Smooth muscle cell (in vitro differentiated cells): Measurements from ENCODE around the gene CSNK1D. TPM values are rescaled to one million over a fixed set of nuclear protein-coding genes. Genes with fewer than 3 reads are reported as not detected.
A peak's percentile ranks its signal among the peaks of the same experiment; 100 is the strongest.

Experiments used
- DNase-seq: peaks from one replicate; lab custom pipeline; 2025; ENCODE audit not compliant: unreplicated experiment; lab: John Stamatoyannopoulos, UW
- H2AFZ ChIP-seq: fragments of 200-600 bp; sonication (generic); 2 replicates; pipeline ENCODE4 v1.6.0; 2016; ENCODE audit warnings: antibody characterized with exemption, low read depth, mild to moderate bottlenecking
- H3F3A ChIP-seq: fragments of 200-600 bp; sonication (generic); 2 replicates; pipeline ENCODE4 v1.6.0; 2017; ENCODE audit warnings: antibody characterized with exemption, low read depth
- H3K27ac ChIP-seq: fragments of 200-600 bp; sonication (generic); 2 replicates; pipeline ENCODE4 v1.5.1; 2016; ENCODE audit warnings: low read depth, mild to moderate bottlenecking
- H3K27me3 ChIP-seq: fragments of 200-600 bp; sonication (generic); 2 replicates; pipeline ENCODE4 v1.6.1; 2016; ENCODE audit warnings: low read depth, mild to moderate bottlenecking
- H3K36me3 ChIP-seq: fragments of 200-600 bp; sonication (generic); 2 replicates; pipeline ENCODE4 v1.5.1; 2016; ENCODE audit warnings: low read depth
- H3K4me1 ChIP-seq: fragments of 200-600 bp; sonication (generic); 2 replicates; pipeline ENCODE4 v1.5.1; 2016; ENCODE audit warnings: low read depth
- H3K4me2 ChIP-seq: fragments of 200-600 bp; sonication (generic); 2 replicates; pipeline ENCODE4 v1.6.0; 2016; ENCODE audit warnings: mild to moderate bottlenecking
- H3K4me3 ChIP-seq: fragments of 200-600 bp; sonication (generic); 2 replicates; pipeline ENCODE4 v1.5.1; 2016; ENCODE audit warnings: mild to moderate bottlenecking
- H3K79me2 ChIP-seq: fragments of 200-600 bp; sonication (generic); 2 replicates; pipeline ENCODE4 v1.6.0; 2016; ENCODE audit warnings: low read depth, mild to moderate bottlenecking
- H3K9ac ChIP-seq: fragments of 200-600 bp; sonication (generic); 2 replicates; pipeline ENCODE4 v1.6.0; 2016; ENCODE audit warnings: low read depth
- H3K9me3 ChIP-seq: fragments of 200-600 bp; sonication (generic); replicated peaks from 2 replicates; pipeline ENCODE4 v1.5.1; 2016; ENCODE audit warnings: low read depth
- H4K20me1 ChIP-seq: fragments of 200-600 bp; sonication (generic); 2 replicates; pipeline ENCODE4 v1.6.0; 2016; ENCODE audit warnings: low read depth
- WGBS: methylation state at CpG from one replicate; pipeline ENCODE4 v1.1.7; 2016; ENCODE audit warnings: low lambda C conversion rate; 5-methylcytosine and 5-hydroxymethylcytosine counted together
- polyA plus RNA-seq: library from polyadenylated mRNA; unstranded; fragments of >200 nt; fragmentation: Nextera tagmentation; extraction: Ambion mirVana; gene quantifications from 2 replicates; pipeline ENCODE4 v1.2.1, GENCODE V29; 2016
- total RNA-seq: library from RNA; depleted of rRNA; stranded (reverse); fragments of >200 nt; gene quantifications from 2 replicates; pipeline ENCODE4 v1.2.3, GENCODE V29; 2014
- TF ChIP-seq, protein P1 (sequence below): fragments of 200-600 bp; sonication (generic); IDR thresholded peaks from 2 replicates; pipeline ENCODE4 v1.5.1; 2017; ENCODE audit warnings: borderline replicate concordance, mild to moderate bottlenecking, antibody characterized with exemption; ENCODE audit not compliant: insufficient read depth, poor library complexity, severe bottlenecking

The CSNK1D gene
- total and polyA plus RNA-seq, 2 experiments from 2014 or later: 51.6 to 135 TPM

DNA sequence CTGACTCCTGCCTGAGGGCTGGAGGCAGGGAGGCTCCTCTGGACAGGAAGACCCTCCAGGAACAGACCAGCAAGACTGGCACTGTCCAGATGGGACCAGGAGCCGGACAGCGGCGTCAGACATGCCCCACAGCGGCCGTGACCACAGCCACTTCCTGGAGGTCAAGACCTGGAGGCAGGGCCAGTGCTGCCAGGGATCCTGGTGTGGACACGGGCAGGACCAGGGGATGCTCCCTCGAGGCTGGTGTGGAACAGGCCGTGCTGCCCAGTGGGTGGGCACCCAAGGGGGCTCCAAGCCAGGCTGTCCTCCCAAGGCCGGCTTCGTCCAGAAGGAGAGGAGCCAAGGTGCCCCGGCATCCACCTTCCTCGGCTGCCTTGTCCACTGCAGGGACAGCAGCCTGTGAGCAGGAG, 56.4 kb downstream of the CSNK1D start:
- peak overlapping the region; percentile 97 for H3K27ac ChIP-seq
- H2AFZ ChIP-seq: no peak overlapping the region
- no peaks in the 10 kb centered on the region for H4K20me1 ChIP-seq
- H3K4me2 ChIP-seq: peak overlapping the region; percentile 83
- WGBS: 69% methylated on average over 12 of the region's 12 CpGs
- H3K36me3 ChIP-seq: no peaks in the 10 kb centered on the region
- no peak overlapping the region for H3K4me3 ChIP-seq
- H3K79me2 ChIP-seq: peaks cover 11% of the 10 kb centered on the region
- TF ChIP-seq, protein P1, sequence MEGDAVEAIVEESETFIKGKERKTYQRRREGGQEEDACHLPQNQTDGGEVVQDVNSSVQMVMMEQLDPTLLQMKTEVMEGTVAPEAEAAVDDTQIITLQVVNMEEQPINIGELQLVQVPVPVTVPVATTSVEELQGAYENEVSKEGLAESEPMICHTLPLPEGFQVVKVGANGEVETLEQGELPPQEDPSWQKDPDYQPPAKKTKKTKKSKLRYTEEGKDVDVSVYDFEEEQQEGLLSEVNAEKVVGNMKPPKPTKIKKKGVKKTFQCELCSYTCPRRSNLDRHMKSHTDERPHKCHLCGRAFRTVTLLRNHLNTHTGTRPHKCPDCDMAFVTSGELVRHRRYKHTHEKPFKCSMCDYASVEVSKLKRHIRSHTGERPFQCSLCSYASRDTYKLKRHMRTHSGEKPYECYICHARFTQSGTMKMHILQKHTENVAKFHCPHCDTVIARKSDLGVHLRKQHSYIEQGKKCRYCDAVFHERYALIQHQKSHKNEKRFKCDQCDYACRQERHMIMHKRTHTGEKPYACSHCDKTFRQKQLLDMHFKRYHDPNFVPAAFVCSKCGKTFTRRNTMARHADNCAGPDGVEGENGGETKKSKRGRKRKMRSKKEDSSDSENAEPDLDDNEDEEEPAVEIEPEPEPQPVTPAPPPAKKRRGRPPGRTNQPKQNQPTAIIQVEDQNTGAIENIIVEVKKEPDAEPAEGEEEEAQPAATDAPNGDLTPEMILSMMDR: no peak
- peaks cover 8% of the 10 kb centered on the region for H3F3A ChIP-seq
- peaks cover 13% of the 10 kb centered on the region for H3K4me1 ChIP-seq
- no peaks in the 10 kb centered on the region for H3K9me3 ChIP-seq
- DNase-seq: no peak
- H3K27me3 ChIP-seq: no peaks in the 10 kb centered on the region
- H3K9ac ChIP-seq: peak overlapping the region; percentile 83

DNA sequence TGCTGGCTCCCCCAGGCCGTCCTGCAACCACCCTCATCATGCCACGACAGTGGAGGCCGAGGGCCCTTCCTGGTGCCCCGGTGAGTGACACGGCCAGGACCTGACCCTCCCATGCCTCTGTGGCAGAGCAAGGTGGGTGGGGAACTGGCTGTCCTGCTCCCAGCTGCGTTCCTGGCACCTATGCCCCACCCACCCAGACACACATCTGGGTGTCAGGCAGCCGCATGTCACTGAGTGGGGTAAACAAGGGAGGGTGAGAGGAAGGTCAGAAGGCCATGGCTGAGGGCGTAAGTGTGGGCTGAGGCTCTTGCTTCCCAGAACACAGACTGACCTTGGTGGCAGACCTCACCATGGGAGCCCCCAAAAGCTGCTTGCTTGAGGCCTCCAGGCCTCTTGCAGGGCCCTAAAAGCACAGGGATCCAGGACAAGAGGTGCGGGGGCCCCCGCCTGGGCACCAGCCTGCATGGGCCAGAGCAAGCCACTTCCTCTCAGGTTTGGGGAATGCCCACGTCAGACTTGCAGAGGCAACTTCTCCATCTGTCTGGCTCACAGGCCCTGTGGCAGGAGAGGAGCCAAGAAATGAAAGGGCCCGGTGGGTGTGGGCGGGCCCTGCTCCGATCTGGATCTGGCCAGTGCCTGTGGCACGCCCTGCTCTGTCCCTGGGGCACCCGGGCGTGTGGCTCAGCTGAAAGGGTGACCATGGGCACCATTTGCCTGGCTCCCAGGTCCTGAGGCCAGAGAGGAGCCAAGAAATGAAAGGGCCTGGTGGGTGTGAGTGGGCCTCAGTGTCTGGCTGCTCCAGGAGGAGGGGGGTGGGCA, 57.0 kb downstream of the CSNK1D start:
- Histone ChIP-seq H3K4me1 (peaks cover 18% of the 10 kb centered on the region), H3K4me2 (peak overlapping the region; percentile 83), H3K36me3 (no peaks in the 10 kb centered on the region), H3K79me2 (peaks cover 17% of the 10 kb centered on the region), H2AFZ (no peak overlapping the region), H3K9ac (peak overlapping the region; percentile 83), H3K27me3 (no peaks in the 10 kb centered on the region), H3K4me3 (no peak overlapping the region), H3K9me3 (no peaks in the 10 kb centered on the region), H4K20me1 (no peaks in the 10 kb centered on the region), H3F3A (peaks cover 8% of the 10 kb centered on the region), H3K27ac (peak overlapping the region; percentile 97)
- 62% methylated on average over 17 of the region's 17 CpGs for WGBS
- TF ChIP-seq, protein P1: no peak
- DNase-seq: no peak

DNA sequence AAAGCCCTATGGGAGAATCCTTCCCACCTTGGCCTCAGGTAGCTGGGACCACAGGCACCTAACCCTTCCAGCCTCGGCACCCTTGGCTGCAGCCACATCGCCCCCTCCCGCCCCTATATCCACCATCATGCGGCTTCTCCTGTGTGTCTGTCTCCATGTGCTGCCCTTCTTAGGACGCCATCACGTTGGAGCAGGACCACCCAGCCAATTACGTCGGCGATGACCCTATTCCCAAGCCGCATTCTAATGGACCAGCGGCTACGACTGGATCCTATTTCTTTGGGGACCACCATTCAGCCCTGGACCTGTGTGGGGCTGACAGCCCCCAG, 57.6 kb downstream of the CSNK1D start:
- Histone ChIP-seq H3K4me2 (peak overlapping the region; percentile 83), H3K27me3 (no peaks in the 10 kb centered on the region), H2AFZ (no peak overlapping the region), H3K79me2 (peaks cover 22% of the 10 kb centered on the region), H3K9ac (peak overlapping the region; percentile 83), H3K4me3 (no peak overlapping the region), H3F3A (peaks cover 8% of the 10 kb centered on the region), H3K36me3 (no peaks in the 10 kb centered on the region), H3K4me1 (peaks cover 18% of the 10 kb centered on the region), H3K27ac (peak overlapping the region; percentile 97), H3K9me3 (no peaks in the 10 kb centered on the region), H4K20me1 (no peaks in the 10 kb centered on the region)
- 98% methylated on average over 12 of the region's 12 CpGs for WGBS
- TF ChIP-seq, protein P1: no peak
- DNase-seq: no peak
